RWPE1 (cell line): ENCODE data around the gene RAI14.

ENCODE experiments used
- CTCF ChIA-PET: fragments of 350-600 bp; sonication (Branson Sonifier 250); formaldehyde crosslinking; extraction: SDS; loops from one replicate; lab custom pipeline; 2021; lab: Yijun Ruan, JAX
- POLR2A ChIA-PET: fragments of 400-600 bp; formaldehyde crosslinking; extraction: SDS; loops from one replicate; lab custom pipeline; 2020; ENCODE audit warnings: antibody characterized with exemption; ENCODE audit not compliant: low non-redundant PET; lab: Yijun Ruan, JAX
- DNase-seq: peaks from one replicate; pipeline ENCODE4 v3.0.0; 2012; ENCODE audit warnings: low spot score
- H3K27ac ChIP-seq: fragments of 450-650 bp; 2 replicates; pipeline ENCODE4 v1.5.1; 2017
- CTCF ChIP-seq: fragments of 450-650 bp; conservative IDR thresholded peaks from 2 replicates; pipeline ENCODE4 v1.5.1; 2017; ENCODE audit warnings: low read depth, mild to moderate bottlenecking

RAI14 gene

GRCh38 chr5:34624691-34625090, 31.4 kb upstream of the RAI14 start:
- POLR2A ChIA-PET: no interaction called here
- DNase-seq: no peak
- CTCF ChIA-PET: interaction anchor here (0.7 kb wide), 1 partner anchor 12 kb away, joined by 4 read pairs; no protein-coding TSS in a partner anchor
- TF ChIP-seq CTCF: no peak
- no peak overlapping the region for H3K27ac ChIP-seq

- ChIA-PET POLR2A (no interaction called here), CTCF (interaction anchor here (0.7 to 0.8 kb wide), 2 partner anchors 12 to 91 kb away, joined by 4 read pairs; no protein-coding TSS in a partner anchor)
- DNase-seq: no peak
- H3K27ac ChIP-seq: no peak overlapping the region
- TF ChIP-seq CTCF: no peak
Observed at GRCh38 chr5:34625246-34625645, 30.9 kb upstream of the RAI14 start.

GRCh38 chr5:34626036-34626435, 30.1 kb upstream of the RAI14 start:
- no peak overlapping the region for H3K27ac ChIP-seq
- DNase-seq: no peak
- CTCF ChIA-PET: no interaction called here
- no peak for TF ChIP-seq CTCF
- POLR2A ChIA-PET: interaction anchor here (0.6 kb wide), 1 partner anchor 171 kb away, joined by 3 read pairs; no protein-coding TSS in a partner anchor

- TF ChIP-seq CTCF: no peak
- H3K27ac ChIP-seq: no peak overlapping the region
- POLR2A ChIA-PET: interaction anchor here (0.6 kb wide), 1 partner anchor 171 kb away, joined by 3 read pairs; no protein-coding TSS in a partner anchor
- DNase-seq: no peak
- CTCF ChIA-PET: no interaction called here
Observed at GRCh38 chr5:34626751-34627150, 29.4 kb upstream of the RAI14 start.

GRCh38 chr5:34627794-34628193, 28.3 kb upstream of the RAI14 start:
- TF ChIP-seq CTCF: no peak
- CTCF ChIA-PET: no interaction called here
- DNase-seq: no peak
- POLR2A ChIA-PET: no interaction called here
- H3K27ac ChIP-seq: no peak overlapping the region

GRCh38 chr5:34628373-34628772, 27.8 kb upstream of the RAI14 start:
- no peak for DNase-seq
- CTCF ChIA-PET: no interaction called here
- POLR2A ChIA-PET: no interaction called here

More at GRCh38 chr5:34628373-34628772, 27.8 kb upstream of the RAI14 start:
- no peak overlapping the region for H3K27ac ChIP-seq
- TF ChIP-seq CTCF: no peak
